Right cardiac atrium (tissue), 5 donors: Measurements from ENCODE around the gene SLC25A43. TPM values are rescaled to one million over a fixed set of nuclear protein-coding genes. Genes with fewer than 3 reads are reported as not detected.
"Not testable (repeated sequence)": the region's sequence is repeated elsewhere in the genome, so short reads cannot be mapped to it uniquely, and the experiment has no call there.

ENCODE experiments used
- ATAC-seq, 2 donors: fragments of 200-7000 bp; cut with Tn5 transposase; one replicate each; pipeline versions ENCODE4 v1.8.0 to v1.9.1; 2020; ENCODE audit warnings: moderate library complexity in 2 of 2, mild to moderate bottlenecking in 1 of 2
- DNase-seq, 3 donors: peaks; one replicate each; pipeline ENCODE4 v3.0.0-alpha.2; 2020
- H3K27ac ChIP-seq: one replicate; pipeline ENCODE4 v1.5.1; 2013; ENCODE audit warnings: mild to moderate bottlenecking, low read length, control low read depth, moderate library complexity
- H3K27me3 ChIP-seq: one replicate; pipeline ENCODE4 v1.6.1; 2013; ENCODE audit not compliant: control insufficient read depth, insufficient read depth
- H3K4me1 ChIP-seq: one replicate; pipeline ENCODE4 v1.6.1; 2013; ENCODE audit warnings: low read length; ENCODE audit not compliant: control insufficient read depth, insufficient read depth
- H3K4me3 ChIP-seq: one replicate; pipeline ENCODE4 v1.5.1; 2013; ENCODE audit warnings: low read length, control low read depth
- H3K9me3 ChIP-seq: one replicate; pipeline ENCODE4 v1.6.1; 2013; ENCODE audit warnings: low read length; ENCODE audit not compliant: control insufficient read depth
- WGBS: extraction: QIAGEN DNeasy Blood & Tissue Kit; methylation state at CpG from one replicate; pipeline ENCODE4 v1.1.7; 2013; 5-methylcytosine and 5-hydroxymethylcytosine counted together
- intact Hi-C, 4 donors: fragments of 100-400 bp; cut with DNase I; formaldehyde crosslinking; loops; one replicate each; pipeline versions ENCODE4 v1.11.0 to v1.14.0; 2022 to 2023
- polyA plus RNA-seq: library from polyadenylated mRNA; stranded (reverse); fragments of 200-250 nt; gene quantifications from one replicate; pipeline ENCODE4 v1.2.3, GENCODE V29; 2013
- total RNA-seq, 4 donors: library from RNA; stranded (reverse); fragmentation: NEBNext Ultra II Directional; extraction: Animal tissue kit (Norgen Biotek cat#: 25700); gene quantifications; one replicate each; pipeline ENCODE4 v1.2.1, GENCODE V29; 2021
- donor health status: healthy with polysubstance abuse.
- donor health status: DM: no; HTN: yes; CAD: no.
- donor health status: DM: no; HTN: no; CAD: no.
- donor health status: DM: no; HTN: yes; CAD: no; lungs with severe emphysema.
- donor health status: DM: yes; HTN: yes; CAD: no.

Gene SLC25A43
- total and polyA plus RNA-seq, 5 donors = 3.9 to 6.0 (median 4.9) TPM

DNA sequence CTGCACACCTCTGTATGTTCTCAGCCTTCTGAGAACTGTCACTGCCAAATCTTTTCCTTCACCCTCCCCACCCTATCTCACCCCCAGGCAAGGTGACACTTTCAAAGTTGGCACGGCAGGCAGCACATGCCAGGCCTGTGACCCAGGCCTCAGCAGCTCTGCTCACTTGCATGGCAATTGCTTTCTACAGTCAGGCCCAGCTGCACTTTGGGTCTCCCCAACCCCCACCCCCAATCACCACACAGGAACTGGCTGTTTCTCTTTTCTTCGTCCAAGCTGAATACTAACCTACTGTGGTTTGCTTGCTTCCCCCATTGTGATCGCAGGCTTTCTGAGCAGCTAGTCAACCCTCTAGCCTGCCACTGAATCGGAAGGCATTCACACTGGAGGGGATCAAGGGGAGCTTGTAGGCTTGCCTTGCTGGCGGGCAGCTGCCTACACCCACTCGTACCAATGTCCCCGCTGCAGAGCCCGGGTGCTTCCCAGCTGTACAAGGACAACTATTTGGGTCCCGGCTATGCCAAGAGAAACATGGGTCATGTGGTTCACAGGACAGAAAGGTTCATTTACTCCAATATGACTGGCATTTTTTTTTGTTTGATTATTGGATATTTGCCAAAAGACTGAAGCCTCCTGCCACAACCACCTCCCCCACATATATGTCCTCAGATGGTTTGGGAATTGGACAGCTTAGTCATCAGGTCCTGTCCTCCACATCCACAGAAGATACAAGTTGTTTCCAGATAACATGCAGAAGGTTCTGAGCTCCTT lies 28.1 kb downstream of the SLC25A43 start:
- no peaks in the 10 kb centered on the region for H3K9me3 ChIP-seq
- ATAC-seq = peak; percentile 65 to 79
- DNase-seq = peak in 1 of 3 donors; percentile 48
- H3K4me3 ChIP-seq = no peak overlapping the region
- no peaks in the 10 kb centered on the region for H3K27me3 ChIP-seq
- 51% methylated on average over 9 of the region's 9 CpGs for WGBS
- intact Hi-C loops = loop anchor here in 1 of 4 donors (10.0 kb wide), 1 partner anchor 58 kb away; no protein-coding TSS in a partner anchor
- H3K27ac ChIP-seq = peak overlapping the region; percentile 11
- H3K4me1 ChIP-seq = no peaks in the 10 kb centered on the region

DNA sequence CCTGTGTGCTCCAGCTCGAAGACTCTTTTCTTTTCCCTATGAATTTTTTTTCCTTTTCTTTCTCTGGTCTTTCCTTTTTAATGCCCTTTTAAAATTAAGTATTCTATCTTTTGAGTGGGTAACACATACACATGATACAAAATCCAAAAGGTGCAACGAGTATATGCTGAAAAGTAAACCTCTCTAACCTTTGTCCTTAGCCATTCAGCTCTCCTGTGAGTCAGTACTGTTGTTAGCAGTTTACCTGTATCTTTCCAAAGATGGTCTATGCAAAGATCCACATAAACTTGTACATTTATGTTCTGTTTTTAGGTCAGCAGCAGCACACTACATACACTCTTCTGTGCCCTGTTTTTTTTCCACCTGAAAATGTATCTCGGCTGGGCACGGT lies 28.7 kb downstream of the SLC25A43 start:
- intact Hi-C loops = loop anchor here in 1 of 4 donors (10.0 kb wide), 1 partner anchor 57 kb away; no protein-coding TSS in a partner anchor
- Histone ChIP-seq H3K4me1 (no peaks in the 10 kb centered on the region), H3K27me3 (no peaks in the 10 kb centered on the region), H3K9me3 (no peaks in the 10 kb centered on the region), H3K4me3 (no peak overlapping the region), H3K27ac (no peak overlapping the region)
- DNase-seq (no peak), ATAC-seq (no peak)
- WGBS = 82% methylated on average over 4 of the region's 4 CpGs

- intact Hi-C loops = loop anchor here in 1 of 4 donors (10.0 kb wide), 1 partner anchor 55 kb away; no protein-coding TSS in a partner anchor
- ATAC-seq = no peak
These were observed 30.3 kb downstream of the SLC25A43 start for GRCh38 chrX:119429471-119429870.

GRCh38 chrX:119441295-119441694 lies 42.2 kb downstream of the SLC25A43 start:
- intact Hi-C loops, DNase-seq, ATAC-seq, H3K4me3 ChIP-seq, H3K9me3 ChIP-seq, H3K27me3 ChIP-seq, H3K4me1 ChIP-seq, H3K27ac ChIP-seq: not testable (repeated sequence)
- 99% methylated on average over 9 of the region's 17 CpGs for WGBS

More at GRCh38 chrX:119429471-119429870, 30.3 kb downstream of the SLC25A43 start:
- no peak for DNase-seq
- H3K4me3 ChIP-seq = no peak overlapping the region
- 70% methylated on average over 3 of the region's 4 CpGs for WGBS
- H3K9me3 ChIP-seq = no peaks in the 10 kb centered on the region
- H3K27ac ChIP-seq = no peak overlapping the region
- H3K27me3 ChIP-seq = no peaks in the 10 kb centered on the region
- H3K4me1 ChIP-seq = no peaks in the 10 kb centered on the region

DNA sequence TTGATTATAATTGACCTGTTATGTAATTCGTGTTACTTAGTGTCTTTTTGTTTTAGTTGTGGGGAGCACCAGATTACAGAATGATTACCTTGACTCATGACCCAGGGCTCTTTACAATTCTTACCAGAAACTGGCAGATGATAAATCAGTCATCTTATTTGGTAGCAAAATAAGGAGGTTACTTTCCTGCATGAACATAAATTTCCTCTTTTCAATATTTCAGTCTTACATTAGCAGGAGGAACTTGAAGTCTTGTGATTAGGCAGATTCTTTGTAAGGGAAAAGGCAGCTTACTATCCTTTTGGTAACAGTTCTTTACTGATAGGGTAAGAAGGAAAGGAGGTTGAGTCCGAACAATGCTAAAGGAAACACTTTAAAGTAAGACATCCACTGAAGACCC lies 43.1 kb downstream of the SLC25A43 start:
- no peak overlapping the region for H3K4me3 ChIP-seq
- H3K27ac ChIP-seq = no peak overlapping the region
- no peak for ATAC-seq
- no peak for DNase-seq
- H3K9me3 ChIP-seq = no peaks in the 10 kb centered on the region
- WGBS = 78% methylated on average over 2 of the region's 2 CpGs
- H3K27me3 ChIP-seq = no peaks in the 10 kb centered on the region
- no peaks in the 10 kb centered on the region for H3K4me1 ChIP-seq
- intact Hi-C loops = no loop called here

- Histone ChIP-seq H3K27me3 (no peaks in the 10 kb centered on the region), H3K4me3 (no peak overlapping the region), H3K9me3 (no peaks in the 10 kb centered on the region), H3K4me1 (no peaks in the 10 kb centered on the region), H3K27ac (no peak overlapping the region)
- ATAC-seq = no peak
- intact Hi-C loops = no loop called here
- WGBS = 88% methylated on average over 4 of the region's 4 CpGs
- no peak for DNase-seq
These were observed 54.1 kb downstream of the SLC25A43 start for GRCh38 chrX:119453202-119453601.

- no peak overlapping the region for H3K27ac ChIP-seq
- no peaks in the 10 kb centered on the region for H3K9me3 ChIP-seq
- H3K4me1 ChIP-seq = no peaks in the 10 kb centered on the region
- no peak for DNase-seq
- 100% methylated on average over 1 of the region's 1 CpG for WGBS
- no peak for ATAC-seq
- no peak overlapping the region for H3K4me3 ChIP-seq
- intact Hi-C loops = no loop called here
- no peaks in the 10 kb centered on the region for H3K27me3 ChIP-seq
These were observed 56.1 kb downstream of the SLC25A43 start for GRCh38 chrX:119455264-119455663.

GRCh38 chrX:119459181-119459580 lies 60.0 kb downstream of the SLC25A43 start:
- Histone ChIP-seq H3K4me3 (no peak overlapping the region), H3K27me3 (no peaks in the 10 kb centered on the region), H3K4me1 (no peaks in the 10 kb centered on the region), H3K9me3 (no peaks in the 10 kb centered on the region), H3K27ac (no peak overlapping the region)
- ATAC-seq (no peak), DNase-seq (no peak)
- intact Hi-C loops = no loop called here
- 63% methylated on average over 4 of the region's 4 CpGs for WGBS

GRCh38 chrX:119465555-119465954 lies 66.4 kb downstream of the SLC25A43 start:
- intact Hi-C loops = no loop called here
- Histone ChIP-seq H3K27ac (no peak overlapping the region), H3K4me3 (no peak overlapping the region), H3K9me3 (no peaks in the 10 kb centered on the region), H3K4me1 (no peaks in the 10 kb centered on the region), H3K27me3 (no peaks in the 10 kb centered on the region)
- WGBS = 89% methylated on average over 3 of the region's 3 CpGs
- no peak for DNase-seq
- ATAC-seq = no peak

DNA sequence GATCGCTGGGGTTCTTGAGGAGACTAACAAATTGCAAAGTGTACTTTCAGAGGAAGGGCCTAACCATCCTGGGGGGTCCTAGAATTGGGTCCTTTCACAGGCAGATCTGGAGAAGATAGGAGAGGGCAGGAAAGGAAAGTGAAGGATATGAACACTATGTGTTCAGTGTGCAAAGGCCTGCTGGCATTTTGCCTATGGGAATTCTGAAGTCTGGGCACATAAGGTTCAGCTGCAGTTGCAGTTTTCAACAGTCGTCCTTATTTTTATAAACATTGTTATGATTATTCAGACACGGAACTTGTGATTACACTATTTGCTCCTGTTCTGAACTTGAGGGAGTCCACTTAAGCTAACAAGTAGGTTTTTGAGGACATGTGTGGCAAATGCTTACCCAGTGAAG lies 67.8 kb downstream of the SLC25A43 start:
- DNase-seq (no peak), ATAC-seq (no peak)
- WGBS = 87% methylated on average over 3 of the region's 3 CpGs
- intact Hi-C loops = no loop called here
- no peaks in the 10 kb centered on the region for H3K4me1 ChIP-seq
- H3K27ac ChIP-seq = no peak overlapping the region
- no peaks in the 10 kb centered on the region for H3K9me3 ChIP-seq
- no peaks in the 10 kb centered on the region for H3K27me3 ChIP-seq
- no peak overlapping the region for H3K4me3 ChIP-seq

GRCh38 chrX:119467433-119467832 lies 68.3 kb downstream of the SLC25A43 start:
- Histone ChIP-seq H3K9me3 (no peaks in the 10 kb centered on the region), H3K27ac (no peak overlapping the region), H3K27me3 (no peaks in the 10 kb centered on the region), H3K4me1 (no peaks in the 10 kb centered on the region), H3K4me3 (no peak overlapping the region)
- ATAC-seq (no peak), DNase-seq (no peak)
- intact Hi-C loops = no loop called here
- WGBS = 82% methylated on average over 6 of the region's 6 CpGs
